HEK293 (cell line): ENCODE data around the gene NINJ1.

Experiments
- CTCF ChIA-PET: fragments of 350-600 bp; formaldehyde crosslinking; extraction: SDS; loops from one replicate; lab custom pipeline; 2021; ENCODE audit warnings: antibody characterized with exemption; lab: Yijun Ruan, JAX
- POLR2A ChIA-PET: fragments of 300-600 bp; formaldehyde crosslinking; extraction: SDS; loops from one replicate; lab custom pipeline; 2020; ENCODE audit warnings: antibody characterized with exemption, inconsistent platforms; lab: Yijun Ruan, JAX
- H3K27ac ChIP-seq: fragments of 200-500 bp; sonication (Bioruptor generic); 2 replicates; pipeline ENCODE4 v1.5.1; 2014; ENCODE audit warnings: low read depth, low read length, control low read depth, inconsistent platforms; ENCODE audit errors: extremely low read depth
- H3K36me3 ChIP-seq, 2 experiments: fragments of 200-500 bp in 1 of 2; sonication (Bioruptor generic) in 1 of 2; 1 replicate in 1 of 2; 2 replicates in 1 of 2; pipeline ENCODE4 v1.5.1; 2014 to 2017; ENCODE audit warnings: inconsistent platforms in 2 of 2, low read length in 2 of 2; ENCODE audit not compliant: control insufficient read depth in 2 of 2, insufficient read depth in 1 of 2
- H3K4me1 ChIP-seq: fragments of 200-500 bp; sonication (Bioruptor generic); 2 replicates; pipeline ENCODE4 v1.5.1; 2014; ENCODE audit warnings: mild to moderate bottlenecking, low read length, inconsistent platforms; ENCODE audit not compliant: control insufficient read depth, insufficient read depth
- H3K4me3 ChIP-seq: 2 replicates; pipeline ENCODE4 v1.5.1; 2011; ENCODE audit warnings: low read depth, mild to moderate bottlenecking, control low read depth, low read length, moderate library complexity
- H3K9me3 ChIP-seq: fragments of 200-500 bp; sonication (Bioruptor generic); 2 replicates; pipeline ENCODE4 v1.5.1; 2014; ENCODE audit warnings: low read depth, low read length, inconsistent platforms; ENCODE audit not compliant: control insufficient read depth, insufficient read depth
- WT1 ChIP-seq: fragments of 450-650 bp; formaldehyde crosslinking; IDR thresholded peaks from 2 replicates; pipeline ENCODE4 v1.5.1; 2016; ENCODE audit warnings: missing biosample characterization, missing genetic modification characterization
- ZBTB1 ChIP-seq: fragments of 450-650 bp; formaldehyde crosslinking; IDR thresholded peaks from 2 replicates; pipeline ENCODE4 v1.5.1; 2016; ENCODE audit warnings: missing biosample characterization, missing genetic modification characterization
- ZBTB8A ChIP-seq: fragments of 450-650 bp; formaldehyde crosslinking; IDR thresholded peaks from 2 replicates; pipeline ENCODE4 v1.5.1; 2016; ENCODE audit warnings: missing biosample characterization, missing genetic modification characterization
- ZNF202 ChIP-seq: fragments of 450-650 bp; formaldehyde crosslinking; IDR thresholded peaks from 2 replicates; pipeline ENCODE4 v1.5.1; 2016; ENCODE audit warnings: missing biosample characterization, missing genetic modification characterization, borderline replicate concordance
- ZNF211 ChIP-seq: fragments of 450-650 bp; formaldehyde crosslinking; IDR thresholded peaks from 2 replicates; pipeline ENCODE4 v1.5.1; 2016; ENCODE audit warnings: low read depth, missing biosample characterization, missing genetic modification characterization
- ZNF24 ChIP-seq: fragments of 450-650 bp; formaldehyde crosslinking; IDR thresholded peaks from 2 replicates; pipeline ENCODE4 v1.5.1; 2016; ENCODE audit warnings: missing biosample characterization, missing genetic modification characterization
- ZNF302 ChIP-seq: fragments of 450-650 bp; formaldehyde crosslinking; IDR thresholded peaks from 2 replicates; pipeline ENCODE4 v1.5.1; 2016; ENCODE audit warnings: missing biosample characterization, missing genetic modification characterization, low read depth
- ZNF433 ChIP-seq: fragments of 450-650 bp; formaldehyde crosslinking; IDR thresholded peaks from 2 replicates; pipeline ENCODE4 v1.5.1; 2016; ENCODE audit warnings: missing biosample characterization, missing genetic modification characterization, low read depth
- ZNF548 ChIP-seq: fragments of 450-650 bp; formaldehyde crosslinking; IDR thresholded peaks from 2 replicates; pipeline ENCODE4 v1.5.1; 2016; ENCODE audit warnings: missing biosample characterization, missing genetic modification characterization
- ZNF549 ChIP-seq: fragments of 450-650 bp; IDR thresholded peaks from 2 replicates; pipeline ENCODE4 v1.5.1; 2018; ENCODE audit warnings: missing biosample characterization, missing genetic modification characterization, mild to moderate bottlenecking, inconsistent platforms, moderate library complexity
- ZNF596 ChIP-seq: fragments of 450-650 bp; IDR thresholded peaks from 2 replicates; pipeline ENCODE4 v1.5.0; 2018; ENCODE audit warnings: missing biosample characterization, mild to moderate bottlenecking, missing genetic modification characterization, moderate library complexity
- ZNF600 ChIP-seq: fragments of 450-650 bp; formaldehyde crosslinking; IDR thresholded peaks from 2 replicates; pipeline ENCODE4 v1.5.1; 2016; ENCODE audit warnings: missing biosample characterization, missing genetic modification characterization
- ZNF623 ChIP-seq: fragments of 450-650 bp; formaldehyde crosslinking; IDR thresholded peaks from 2 replicates; pipeline ENCODE4 v1.5.1; 2016; ENCODE audit warnings: missing biosample characterization, missing genetic modification characterization
- ZNF791 ChIP-seq: fragments of 450-650 bp; formaldehyde crosslinking; IDR thresholded peaks from 2 replicates; pipeline ENCODE4 v1.5.1; 2016; ENCODE audit warnings: missing biosample characterization, missing genetic modification characterization
- TF ChIP-seq, protein P1 (sequence below): fragments of 450-650 bp; IDR thresholded peaks from 2 replicates; pipeline ENCODE4 v1.5.1; 2018; ENCODE audit warnings: missing biosample characterization, mild to moderate bottlenecking, missing genetic modification characterization
- TF ChIP-seq, protein P2 (sequence below): IDR thresholded peaks from 2 replicates; pipeline ENCODE4 v1.6.1; 2011; ENCODE audit warnings: mild to moderate bottlenecking, low read depth, low read length, borderline replicate concordance
- TF ChIP-seq, protein P3 (sequence below): fragments of 450-650 bp; formaldehyde crosslinking; IDR thresholded peaks from 2 replicates; pipeline ENCODE4 v1.5.1; 2017; ENCODE audit warnings: missing biosample characterization, mild to moderate bottlenecking, missing genetic modification characterization, moderate library complexity
- TF ChIP-seq, protein P4 (sequence below): fragments of 450-650 bp; formaldehyde crosslinking; IDR thresholded peaks from 2 replicates; pipeline ENCODE4 v1.5.1; 2016; ENCODE audit warnings: missing biosample characterization, missing genetic modification characterization
- TF ChIP-seq, protein P5 (sequence below): fragments of 450-650 bp; formaldehyde crosslinking; IDR thresholded peaks from 2 replicates; pipeline ENCODE4 v1.5.1; 2016; ENCODE audit warnings: missing biosample characterization, missing genetic modification characterization, borderline replicate concordance

The NINJ1 gene

DNA sequence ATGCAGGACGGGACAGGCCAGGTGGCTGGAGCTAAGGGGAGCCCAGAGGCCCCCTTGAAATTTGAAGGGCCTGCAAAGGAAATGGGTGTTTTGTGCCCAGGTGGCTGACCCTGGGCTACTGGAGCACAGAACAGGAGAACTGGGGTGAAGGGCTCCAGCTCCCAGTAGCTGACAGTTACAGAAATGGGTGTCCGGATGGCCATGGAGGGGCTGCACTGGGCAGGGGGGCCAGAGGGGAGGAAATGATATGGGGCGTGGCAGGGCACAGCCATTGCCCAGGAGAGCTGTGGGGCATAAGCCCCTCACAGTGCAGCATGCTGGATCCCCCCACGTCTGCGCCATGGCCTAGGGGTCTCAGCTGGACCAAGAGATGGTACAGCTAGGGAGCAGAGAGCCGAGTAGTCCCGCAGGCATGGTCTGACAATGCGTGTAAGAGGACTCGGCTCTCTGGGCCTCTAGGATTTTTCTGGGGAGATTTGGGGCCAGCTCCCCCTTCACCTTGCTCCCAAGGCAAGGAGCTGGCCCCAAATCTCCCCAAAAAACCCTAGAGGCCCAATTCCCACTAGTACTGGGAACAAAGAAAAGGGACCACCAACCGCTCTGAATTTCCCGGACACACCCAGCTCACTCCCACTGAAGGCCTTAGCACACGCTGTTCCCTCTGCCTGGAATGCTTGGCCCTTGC, 45.9 kb downstream of the NINJ1 start:
- TF ChIP-seq ZNF24 (tag by site-specific recombination) (no peak), WT1 (tag by site-specific recombination) (no peak), ZNF623 (tag by site-specific recombination) (no peak), ZNF302 (tag by site-specific recombination) (no peak), ZBTB1 (no peak), ZNF202 (tag by site-specific recombination) (no peak), ZNF549 (tag by site-specific recombination) (no peak), ZNF433 (no peak), ZBTB8A (tag by site-specific recombination) (no peak), ZNF211 (tag by site-specific recombination) (no peak), ZNF548 (tag by site-specific recombination) (no peak), ZNF600 (tag by site-specific recombination) (no peak), ZNF791 (tag by site-specific recombination) (no peak), ZNF596 (tag by site-specific recombination) (no peak)
- TF ChIP-seq, protein P1, sequence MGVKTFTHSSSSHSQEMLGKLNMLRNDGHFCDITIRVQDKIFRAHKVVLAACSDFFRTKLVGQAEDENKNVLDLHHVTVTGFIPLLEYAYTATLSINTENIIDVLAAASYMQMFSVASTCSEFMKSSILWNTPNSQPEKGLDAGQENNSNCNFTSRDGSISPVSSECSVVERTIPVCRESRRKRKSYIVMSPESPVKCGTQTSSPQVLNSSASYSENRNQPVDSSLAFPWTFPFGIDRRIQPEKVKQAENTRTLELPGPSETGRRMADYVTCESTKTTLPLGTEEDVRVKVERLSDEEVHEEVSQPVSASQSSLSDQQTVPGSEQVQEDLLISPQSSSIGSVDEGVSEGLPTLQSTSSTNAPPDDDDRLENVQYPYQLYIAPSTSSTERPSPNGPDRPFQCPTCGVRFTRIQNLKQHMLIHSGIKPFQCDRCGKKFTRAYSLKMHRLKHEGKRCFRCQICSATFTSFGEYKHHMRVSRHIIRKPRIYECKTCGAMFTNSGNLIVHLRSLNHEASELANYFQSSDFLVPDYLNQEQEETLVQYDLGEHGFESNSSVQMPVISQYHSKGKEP = no peak
- TF ChIP-seq, protein P2, sequence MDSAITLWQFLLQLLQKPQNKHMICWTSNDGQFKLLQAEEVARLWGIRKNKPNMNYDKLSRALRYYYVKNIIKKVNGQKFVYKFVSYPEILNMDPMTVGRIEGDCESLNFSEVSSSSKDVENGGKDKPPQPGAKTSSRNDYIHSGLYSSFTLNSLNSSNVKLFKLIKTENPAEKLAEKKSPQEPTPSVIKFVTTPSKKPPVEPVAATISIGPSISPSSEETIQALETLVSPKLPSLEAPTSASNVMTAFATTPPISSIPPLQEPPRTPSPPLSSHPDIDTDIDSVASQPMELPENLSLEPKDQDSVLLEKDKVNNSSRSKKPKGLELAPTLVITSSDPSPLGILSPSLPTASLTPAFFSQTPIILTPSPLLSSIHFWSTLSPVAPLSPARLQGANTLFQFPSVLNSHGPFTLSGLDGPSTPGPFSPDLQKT = no peak
- TF ChIP-seq, protein P3, sequence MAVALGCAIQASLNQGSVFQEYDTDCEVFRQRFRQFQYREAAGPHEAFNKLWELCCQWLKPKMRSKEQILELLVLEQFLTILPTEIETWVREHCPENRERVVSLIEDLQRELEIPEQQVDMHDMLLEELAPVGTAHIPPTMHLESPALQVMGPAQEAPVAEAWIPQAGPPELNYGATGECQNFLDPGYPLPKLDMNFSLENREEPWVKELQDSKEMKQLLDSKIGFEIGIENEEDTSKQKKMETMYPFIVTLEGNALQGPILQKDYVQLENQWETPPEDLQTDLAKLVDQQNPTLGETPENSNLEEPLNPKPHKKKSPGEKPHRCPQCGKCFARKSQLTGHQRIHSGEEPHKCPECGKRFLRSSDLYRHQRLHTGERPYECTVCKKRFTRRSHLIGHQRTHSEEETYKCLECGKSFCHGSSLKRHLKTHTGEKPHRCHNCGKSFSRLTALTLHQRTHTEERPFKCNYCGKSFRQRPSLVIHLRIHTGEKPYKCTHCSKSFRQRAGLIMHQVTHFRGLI (tag by site-specific recombination) = no peak
- TF ChIP-seq, protein P4, sequence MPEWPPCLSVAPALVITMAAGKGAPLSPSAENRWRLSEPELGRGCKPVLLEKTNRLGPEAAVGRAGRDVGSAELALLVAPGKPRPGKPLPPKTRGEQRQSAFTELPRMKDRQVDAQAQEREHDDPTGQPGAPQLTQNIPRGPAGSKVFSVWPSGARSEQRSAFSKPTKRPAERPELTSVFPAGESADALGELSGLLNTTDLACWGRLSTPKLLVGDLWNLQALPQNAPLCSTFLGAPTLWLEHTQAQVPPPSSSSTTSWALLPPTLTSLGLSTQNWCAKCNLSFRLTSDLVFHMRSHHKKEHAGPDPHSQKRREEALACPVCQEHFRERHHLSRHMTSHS (tag by site-specific recombination) = no peak
- TF ChIP-seq, protein P5, sequence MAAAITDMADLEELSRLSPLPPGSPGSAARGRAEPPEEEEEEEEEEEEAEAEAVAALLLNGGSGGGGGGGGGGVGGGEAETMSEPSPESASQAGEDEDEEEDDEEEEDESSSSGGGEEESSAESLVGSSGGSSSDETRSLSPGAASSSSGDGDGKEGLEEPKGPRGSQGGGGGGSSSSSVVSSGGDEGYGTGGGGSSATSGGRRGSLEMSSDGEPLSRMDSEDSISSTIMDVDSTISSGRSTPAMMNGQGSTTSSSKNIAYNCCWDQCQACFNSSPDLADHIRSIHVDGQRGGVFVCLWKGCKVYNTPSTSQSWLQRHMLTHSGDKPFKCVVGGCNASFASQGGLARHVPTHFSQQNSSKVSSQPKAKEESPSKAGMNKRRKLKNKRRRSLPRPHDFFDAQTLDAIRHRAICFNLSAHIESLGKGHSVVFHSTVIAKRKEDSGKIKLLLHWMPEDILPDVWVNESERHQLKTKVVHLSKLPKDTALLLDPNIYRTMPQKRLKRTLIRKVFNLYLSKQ (tag by site-specific recombination) = no peak
- TF ChIP-seq, all 188 proteins: peak for 0
- H3K9me3 ChIP-seq = no peaks in the 10 kb centered on the region
- H3K4me1 ChIP-seq = no peaks in the 10 kb centered on the region
- H3K4me3 ChIP-seq = no peak overlapping the region
- CTCF ChIA-PET = interaction anchor here (0.7 kb wide), 1 partner anchor 13 kb away, joined by 5 read pairs; no protein-coding TSS in a partner anchor
- POLR2A ChIA-PET = interaction anchor here (0.6 kb wide), 1 partner anchor 1480 kb away, joined by 3 read pairs; no protein-coding TSS in a partner anchor
- no peak overlapping the region for H3K27ac ChIP-seq
- H3K36me3 ChIP-seq = no peaks in the 10 kb centered on the region
